NT2/D1 (cell line): Measurements from ENCODE around the gene CDC14B.

ENCODE experiments used
- SUZ12 ChIP-seq: IDR thresholded peaks from 2 replicates; pipeline ENCODE4 v1.6.1; 2011; ENCODE audit not compliant: insufficient read length, insufficient read depth; ENCODE audit errors: extremely low read depth
- YY1 ChIP-seq: IDR thresholded peaks from 2 replicates; pipeline ENCODE4 v1.6.1; 2011; ENCODE audit not compliant: insufficient read length, insufficient read depth

- no peak for TF ChIP-seq YY1
- no peak for TF ChIP-seq SUZ12
Observed at GRCh38 chr9:96484521-96484931, 135.1 kb downstream of the CDC14B start.
